D721Med (cell line): ENCODE measurements around the gene ITIH5.

ENCODE experiments used
- DNase-seq: peaks from one replicate; pipeline ENCODE4 v3.0.0; 2011; ENCODE audit warnings: low spot score; ENCODE audit not compliant: insufficient read length
- FAIRE-seq: peaks from 2 replicates; lab custom pipeline; 2011; peaks lifted over from hg19 to GRCh38; lab: Jason Lieb, UNC
- TF ChIP-seq, protein P1 (sequence below): IDR thresholded peaks from 2 replicates; pipeline ENCODE4 v1.5.1; 2012; ENCODE audit warnings: mild to moderate bottlenecking, control low read depth; ENCODE audit not compliant: insufficient read depth; ENCODE audit errors: missing control alignments

The ITIH5 gene

GRCh38 chr10:7520507-7521485 is 146.0 kb downstream of the ITIH5 start:
- DNase-seq (no peak), FAIRE-seq (no peak)
- TF ChIP-seq, protein P1, sequence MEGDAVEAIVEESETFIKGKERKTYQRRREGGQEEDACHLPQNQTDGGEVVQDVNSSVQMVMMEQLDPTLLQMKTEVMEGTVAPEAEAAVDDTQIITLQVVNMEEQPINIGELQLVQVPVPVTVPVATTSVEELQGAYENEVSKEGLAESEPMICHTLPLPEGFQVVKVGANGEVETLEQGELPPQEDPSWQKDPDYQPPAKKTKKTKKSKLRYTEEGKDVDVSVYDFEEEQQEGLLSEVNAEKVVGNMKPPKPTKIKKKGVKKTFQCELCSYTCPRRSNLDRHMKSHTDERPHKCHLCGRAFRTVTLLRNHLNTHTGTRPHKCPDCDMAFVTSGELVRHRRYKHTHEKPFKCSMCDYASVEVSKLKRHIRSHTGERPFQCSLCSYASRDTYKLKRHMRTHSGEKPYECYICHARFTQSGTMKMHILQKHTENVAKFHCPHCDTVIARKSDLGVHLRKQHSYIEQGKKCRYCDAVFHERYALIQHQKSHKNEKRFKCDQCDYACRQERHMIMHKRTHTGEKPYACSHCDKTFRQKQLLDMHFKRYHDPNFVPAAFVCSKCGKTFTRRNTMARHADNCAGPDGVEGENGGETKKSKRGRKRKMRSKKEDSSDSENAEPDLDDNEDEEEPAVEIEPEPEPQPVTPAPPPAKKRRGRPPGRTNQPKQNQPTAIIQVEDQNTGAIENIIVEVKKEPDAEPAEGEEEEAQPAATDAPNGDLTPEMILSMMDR = no peak

DNA sequence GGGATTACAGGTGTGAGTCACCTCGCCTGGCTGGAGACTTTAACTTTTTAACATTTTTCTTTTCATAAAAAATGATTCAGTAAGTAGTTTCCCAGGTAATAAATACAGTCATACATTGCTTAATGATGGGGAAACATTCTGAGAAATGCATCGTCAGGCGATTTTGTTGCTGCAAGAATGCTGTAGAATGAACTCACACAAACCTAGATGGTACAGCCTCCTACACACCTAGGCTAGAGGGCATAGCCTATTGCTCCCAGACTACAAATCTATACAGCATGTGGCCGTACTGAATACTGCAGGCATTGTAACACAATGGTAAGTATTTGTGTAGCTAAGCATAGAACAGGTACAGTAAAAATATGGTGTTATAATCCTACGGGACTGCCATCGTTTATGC is 147.4 kb downstream of the ITIH5 start:
- TF ChIP-seq, protein P1 = no peak
- FAIRE-seq (no peak), DNase-seq (no peak)

GRCh38 chr10:7518693-7519092 is 148.1 kb downstream of the ITIH5 start:
- FAIRE-seq (no peak), DNase-seq (no peak)
- TF ChIP-seq, protein P1 = no peak

- DNase-seq (no peak), FAIRE-seq (no peak)
- TF ChIP-seq, protein P1 = no peak
These were observed 151.3 kb downstream of the ITIH5 start for GRCh38 chr10:7515439-7515838.

DNA sequence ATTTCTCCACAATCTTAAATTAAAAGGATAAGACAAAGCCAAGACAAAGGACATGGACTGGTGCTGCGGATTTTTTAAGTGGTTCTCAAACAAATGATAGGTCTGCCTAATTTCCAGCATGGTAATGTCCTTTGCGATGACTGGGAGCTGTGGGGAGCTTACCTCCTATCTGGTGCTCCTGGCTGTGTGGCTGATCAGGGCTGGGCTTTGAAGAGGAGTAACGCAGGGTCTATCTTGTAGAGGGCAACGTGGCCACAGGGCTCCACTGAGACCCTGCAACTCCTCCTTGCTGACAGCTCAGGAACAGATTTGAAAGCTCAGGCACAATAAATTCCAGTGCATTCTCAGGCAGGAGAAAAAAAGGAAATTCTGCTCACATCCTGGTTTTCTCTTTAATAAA is 152.8 kb downstream of the ITIH5 start:
- TF ChIP-seq, protein P1 = no peak
- no peak for DNase-seq
- FAIRE-seq = no peak

DNA sequence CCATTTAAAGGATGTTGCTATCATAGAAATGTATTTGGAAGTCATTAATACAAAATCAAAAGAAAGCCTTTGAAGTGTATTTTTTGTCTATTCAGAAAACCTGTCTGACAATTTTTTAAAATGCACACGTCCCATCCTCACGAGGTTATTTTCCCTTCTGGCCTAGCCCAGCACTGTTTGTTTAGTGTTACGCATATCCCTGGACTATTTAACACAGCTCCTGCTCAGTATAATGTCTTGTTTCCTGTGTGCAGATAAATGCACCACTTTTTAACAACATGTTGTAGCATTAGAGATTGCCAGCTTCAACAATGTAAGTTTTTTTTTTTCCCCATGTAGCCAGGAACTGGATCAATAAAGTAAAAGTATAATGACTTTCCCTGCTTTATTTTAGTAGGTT is 153.3 kb downstream of the ITIH5 start:
- TF ChIP-seq, protein P1 = no peak
- FAIRE-seq (no peak), DNase-seq (no peak)

DNA sequence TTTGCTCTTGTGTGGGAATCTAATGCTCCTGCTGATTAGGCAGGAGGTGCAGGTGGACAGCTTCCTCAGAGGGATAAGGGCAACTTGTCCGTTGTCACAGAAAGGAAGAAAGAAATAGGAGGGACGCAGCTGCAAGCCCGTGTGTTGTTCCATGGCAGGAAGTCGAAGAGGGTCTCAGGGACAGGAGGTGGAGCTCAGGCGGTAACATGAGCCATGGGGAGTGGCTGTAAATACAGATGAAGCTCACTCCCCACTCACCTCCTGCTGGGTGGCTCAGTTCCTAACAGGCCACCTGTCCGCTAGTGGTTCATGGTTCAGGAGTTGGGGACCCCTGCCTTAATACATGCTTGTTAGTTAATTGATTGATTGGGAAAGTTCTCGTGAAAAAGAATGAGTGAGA is 154.3 kb downstream of the ITIH5 start:
- DNase-seq (no peak), FAIRE-seq (no peak)
- TF ChIP-seq, protein P1 = no peak
